ENCODE data around the gene ASCC2.

The ASCC2 gene

GRCh38 chr22:29751669-29752068 lies 86.4 kb downstream of the ASCC2 start:
- DNase-seq = no peak

DNA sequence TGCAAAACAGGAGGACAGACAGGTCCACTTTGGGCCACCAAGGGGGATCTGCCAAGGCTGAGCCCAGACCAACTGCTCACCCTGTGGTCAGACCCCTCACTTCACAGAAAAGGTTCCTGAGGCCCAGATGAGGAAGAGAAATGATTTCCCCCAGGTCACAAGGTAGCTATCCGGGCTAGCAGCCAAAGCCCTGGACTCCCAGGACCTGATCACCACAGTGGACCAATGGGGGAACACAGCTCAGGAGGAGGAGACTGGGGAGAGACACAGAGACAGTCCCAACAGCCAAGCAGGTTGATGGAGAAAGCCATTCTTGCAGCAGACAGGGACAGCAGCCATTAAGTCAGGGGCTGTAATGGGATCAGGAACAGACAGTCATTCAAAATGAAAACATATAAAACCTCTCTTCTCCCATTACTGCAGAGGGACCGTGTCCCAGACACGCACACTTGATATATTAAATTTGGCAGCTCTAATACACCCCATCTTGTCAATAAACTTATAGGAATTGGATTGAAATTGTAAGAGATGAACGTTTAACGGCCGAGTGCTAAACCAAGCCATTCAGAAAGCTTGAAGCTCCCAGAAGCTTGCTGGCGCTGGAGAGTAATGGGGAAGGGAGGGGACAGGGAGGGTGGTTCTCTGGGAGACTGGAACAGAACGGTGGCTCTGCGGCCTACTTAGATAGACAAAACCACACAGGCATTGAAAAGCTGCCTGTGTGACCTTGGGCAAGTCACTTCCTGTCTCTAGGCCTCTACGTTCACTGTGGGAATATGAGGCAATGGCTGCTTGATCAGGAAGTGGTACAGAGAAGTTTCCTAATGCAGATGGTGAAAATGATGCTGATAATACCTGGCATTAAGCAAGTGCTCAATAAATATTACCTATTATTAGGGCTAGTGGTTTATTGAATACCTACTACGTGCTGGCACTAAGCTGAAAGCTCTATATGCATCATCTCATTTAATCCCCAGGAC lies 87.2 kb downstream of the ASCC2 start:
- peak; percentile 22 for DNase-seq

DNA sequence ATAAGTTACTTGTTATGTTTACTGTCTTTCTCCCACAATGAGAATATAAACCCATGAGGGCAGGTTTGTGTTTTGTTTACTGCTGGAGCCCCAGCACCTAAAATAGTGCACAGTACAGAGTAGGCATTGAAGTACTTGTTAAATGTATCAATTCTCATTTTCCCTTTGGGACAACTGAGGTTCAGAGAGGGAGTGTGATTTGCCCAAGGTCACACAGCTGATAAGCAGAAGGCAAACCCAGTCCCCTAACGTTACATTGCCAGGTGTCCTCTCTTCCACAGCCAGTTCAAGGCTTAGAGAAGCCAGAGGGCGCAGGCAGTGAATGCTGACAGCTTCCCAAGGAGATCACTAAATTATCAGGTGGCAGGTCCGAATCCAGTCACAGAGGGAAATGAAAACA lies 88.0 kb downstream of the ASCC2 start:
- DNase-seq = no peak

DNA sequence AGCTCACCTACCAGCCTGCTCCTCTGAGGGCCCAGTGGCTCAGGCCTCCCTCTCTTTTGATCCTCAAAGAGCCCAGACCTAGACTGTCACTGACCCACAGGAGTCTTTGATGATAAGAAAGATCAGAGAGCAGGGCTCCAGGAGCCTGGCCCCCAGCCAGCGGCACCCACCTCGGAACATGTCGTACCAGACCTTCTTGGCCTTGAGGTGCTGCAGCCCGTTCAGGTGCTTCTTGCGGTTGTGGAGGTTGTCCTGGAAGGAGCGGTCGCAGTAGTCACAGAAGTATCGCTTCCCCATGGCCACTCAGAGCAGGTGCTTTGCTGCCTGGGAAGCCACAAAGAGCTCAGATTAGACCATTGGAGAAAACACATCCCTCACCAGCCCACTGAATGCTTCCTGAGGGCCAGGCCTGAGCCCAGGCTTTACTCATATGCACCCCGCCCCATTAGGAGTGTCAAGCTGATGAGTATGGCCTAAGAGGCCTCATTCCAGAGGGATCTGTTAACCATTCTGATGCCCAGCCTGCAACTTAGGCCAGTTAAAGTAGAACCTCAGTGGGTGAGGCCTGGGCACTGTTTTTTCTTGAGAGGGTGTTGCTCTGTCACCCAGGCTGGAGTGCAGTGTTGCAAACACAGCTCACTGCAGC lies 89.7 kb downstream of the ASCC2 start:
- no peak for DNase-seq

DNA sequence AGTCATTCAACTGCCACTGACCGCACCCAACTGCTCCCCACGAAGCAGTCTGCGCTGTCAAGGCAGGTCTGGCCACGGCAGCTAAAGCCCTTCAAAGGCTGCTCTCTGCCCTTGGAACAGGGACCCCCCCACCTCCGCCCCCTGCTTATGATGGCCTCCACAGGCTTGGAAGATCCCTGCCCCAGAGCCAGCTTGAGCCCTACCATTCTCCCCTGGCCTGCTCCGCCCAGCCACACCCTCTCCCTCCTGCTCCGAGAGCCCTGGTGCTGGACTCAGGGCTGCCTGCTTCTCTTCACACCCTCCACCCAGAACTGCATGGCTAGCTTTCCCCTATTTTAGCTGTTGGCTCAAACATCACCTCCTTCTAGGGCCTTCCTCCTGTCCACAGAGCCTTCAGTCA lies 90.2 kb downstream of the ASCC2 start:
- DNase-seq = no peak

DNA sequence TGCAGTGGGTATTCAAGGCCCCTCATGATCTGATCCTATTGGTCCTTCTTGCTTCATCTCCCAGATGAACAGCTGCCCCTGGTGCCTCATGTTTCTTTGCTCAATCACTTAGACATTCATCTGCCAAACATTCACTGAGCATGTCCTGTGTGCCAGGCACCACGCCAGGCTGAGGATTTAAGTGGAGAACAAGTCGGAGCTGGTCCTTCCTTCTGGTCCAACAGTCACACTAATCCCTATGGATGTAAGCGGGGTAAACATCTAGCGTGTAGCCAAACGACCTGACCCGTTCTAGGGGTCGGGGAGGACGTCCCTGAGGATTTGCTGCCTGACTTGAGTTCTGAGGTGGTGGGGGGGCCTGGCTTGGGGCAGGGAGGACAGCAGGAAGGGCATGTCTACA lies 93.2 kb downstream of the ASCC2 start:
- no peak for DNase-seq

DNA sequence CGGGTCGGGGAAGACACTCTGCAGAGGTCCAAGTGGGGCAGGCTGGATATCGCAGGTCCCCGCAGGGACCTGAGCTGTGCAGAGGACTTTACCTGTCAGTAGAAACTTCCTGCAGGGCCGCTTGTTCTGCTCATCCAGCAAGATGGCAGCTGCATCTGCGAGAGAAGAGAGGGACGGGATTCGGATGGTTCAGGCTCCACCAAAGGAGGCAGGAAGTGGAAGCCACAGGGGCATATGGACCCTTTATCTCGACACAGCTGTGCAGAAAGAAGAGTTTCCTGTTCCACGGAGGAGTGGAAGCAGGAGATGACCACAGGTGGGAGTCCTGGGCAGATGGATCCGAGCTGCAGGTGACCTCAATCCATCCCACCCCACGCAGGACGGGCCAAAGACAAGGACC lies 95.7 kb downstream of the ASCC2 start:
- DNase-seq = no peak

DNA sequence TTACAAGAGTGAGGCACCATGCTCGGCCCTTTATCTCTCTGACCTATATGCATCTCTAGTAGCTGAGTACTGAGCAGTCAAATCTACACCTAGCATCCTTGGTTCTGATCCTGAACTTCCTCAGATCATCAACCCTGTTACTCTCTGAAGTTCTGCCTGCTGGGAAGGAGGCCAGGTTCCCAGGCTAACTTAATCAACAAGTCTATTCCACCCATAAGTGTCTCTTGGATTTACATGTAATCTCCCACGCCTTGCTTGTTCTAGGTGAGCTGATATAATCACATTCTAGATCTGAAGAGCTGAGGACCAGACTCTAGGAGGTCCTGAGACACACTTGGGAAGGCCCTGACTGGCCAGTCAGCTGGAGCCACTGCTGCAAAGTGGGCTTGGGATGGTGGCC lies 96.1 kb downstream of the ASCC2 start:
- DNase-seq = no peak

DNA sequence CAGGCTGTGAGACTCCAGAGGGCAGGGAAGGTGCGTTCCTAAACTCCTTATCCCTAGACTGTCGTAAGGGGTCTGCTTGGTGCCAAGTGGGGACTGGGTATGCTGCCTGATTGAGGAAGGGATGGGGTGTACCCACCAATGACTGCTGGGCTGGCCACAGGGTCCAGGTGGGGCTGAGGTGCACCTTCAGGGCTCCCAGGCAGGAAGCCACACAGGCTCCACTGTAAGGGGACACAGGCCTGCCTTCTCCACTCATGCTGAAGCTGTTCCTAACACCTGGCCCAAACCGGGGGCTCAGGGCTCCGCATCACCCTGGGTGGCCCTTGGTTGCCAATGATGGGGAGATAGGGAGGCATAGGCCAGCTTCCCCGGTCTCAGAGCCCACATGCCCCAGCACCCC lies 97.9 kb downstream of the ASCC2 start:
- DNase-seq = no peak

GRCh38 chr22:29739346-29739875 lies 98.7 kb downstream of the ASCC2 start:
- DNase-seq = no peak

All from central memory CD4-positive, alpha-beta T cell (primary cell).